HG03432 (cell line): ENCODE data around the gene UST.
"Not testable (repeated sequence)": the region's sequence is repeated elsewhere in the genome, so short reads cannot be mapped to it uniquely, and the experiment has no call there.

Experiments
- ATAC-seq: cut with Tn5 transposase; IDR thresholded peaks from one replicate; pipeline ENCODE4 v1.9.1; 2021; ENCODE audit warnings: mild to moderate bottlenecking, moderate library complexity; ENCODE audit not compliant: unreplicated experiment

UST gene

DNA sequence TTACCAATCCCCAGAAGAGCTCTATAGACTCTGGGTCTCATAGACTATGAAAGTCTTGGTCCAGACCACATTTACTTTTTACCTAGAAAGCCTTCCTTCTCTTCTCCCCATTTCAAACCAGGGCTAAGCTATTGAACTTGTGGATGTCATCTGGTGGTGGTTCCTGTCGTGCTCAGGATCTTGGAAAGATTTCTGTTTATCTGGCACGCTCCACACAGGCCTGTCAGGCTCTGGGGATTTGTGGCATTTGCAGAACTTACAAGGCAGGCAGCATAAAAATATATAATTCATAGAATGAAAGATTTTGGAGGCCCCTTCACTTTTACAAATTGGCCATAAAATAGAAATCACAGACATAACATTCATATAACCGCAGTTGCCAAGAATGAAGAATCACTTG lies 188.1 kb downstream of the UST start:
- no peak for ATAC-seq

DNA sequence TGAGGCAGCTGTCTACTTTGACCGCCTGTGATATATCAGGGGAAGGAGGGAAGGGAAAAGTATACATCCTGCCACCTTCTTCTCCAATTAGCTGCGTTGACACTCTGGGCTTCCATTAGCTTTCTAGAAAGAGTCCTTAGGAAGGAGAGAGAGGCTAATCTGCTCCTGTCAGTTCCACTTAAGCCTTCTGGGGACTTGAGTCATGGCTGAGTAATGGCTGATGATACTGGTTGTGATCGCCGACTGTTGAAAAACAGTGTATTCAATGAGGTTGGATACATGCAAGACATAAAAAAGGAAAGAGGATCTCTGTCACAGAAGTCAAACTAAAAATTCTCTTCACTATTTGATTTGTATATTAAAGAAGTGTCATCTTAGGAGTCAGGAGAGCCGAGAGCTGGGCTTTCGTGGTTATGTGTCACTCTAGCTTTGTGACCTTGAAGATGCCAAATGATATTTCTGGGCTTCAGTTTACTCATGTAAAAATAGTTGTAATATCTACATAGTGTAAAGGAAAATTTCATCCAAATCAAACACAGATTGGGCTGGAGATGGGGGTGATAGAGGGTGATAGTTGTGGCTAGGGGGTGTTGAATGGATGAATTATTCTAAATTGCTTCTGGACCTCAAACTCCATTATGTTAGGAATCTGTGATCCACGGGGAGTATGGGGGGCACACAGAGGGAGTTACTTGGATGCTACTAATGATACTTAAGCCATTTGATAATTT lies 189.0 kb downstream of the UST start:
- no peak for ATAC-seq

DNA sequence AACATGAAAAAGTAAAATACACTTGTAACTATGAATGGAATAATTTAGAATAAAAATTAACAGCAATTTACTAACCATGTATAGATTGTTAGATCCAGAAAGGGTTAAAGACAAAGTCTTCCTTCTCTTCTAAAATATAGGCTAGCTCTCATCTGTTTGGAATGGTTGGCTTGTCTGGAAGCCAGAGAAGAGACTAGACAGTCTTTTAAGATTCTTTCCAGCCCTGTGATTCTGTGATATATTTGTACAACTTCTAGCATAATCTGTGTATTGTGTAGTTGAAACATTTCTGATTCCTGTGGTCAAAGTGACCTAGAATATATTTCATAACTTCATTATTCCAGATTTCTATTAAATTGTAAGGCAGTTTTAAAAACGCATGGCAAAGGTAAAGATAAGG lies 196.6 kb downstream of the UST start:
- no peak for ATAC-seq

DNA sequence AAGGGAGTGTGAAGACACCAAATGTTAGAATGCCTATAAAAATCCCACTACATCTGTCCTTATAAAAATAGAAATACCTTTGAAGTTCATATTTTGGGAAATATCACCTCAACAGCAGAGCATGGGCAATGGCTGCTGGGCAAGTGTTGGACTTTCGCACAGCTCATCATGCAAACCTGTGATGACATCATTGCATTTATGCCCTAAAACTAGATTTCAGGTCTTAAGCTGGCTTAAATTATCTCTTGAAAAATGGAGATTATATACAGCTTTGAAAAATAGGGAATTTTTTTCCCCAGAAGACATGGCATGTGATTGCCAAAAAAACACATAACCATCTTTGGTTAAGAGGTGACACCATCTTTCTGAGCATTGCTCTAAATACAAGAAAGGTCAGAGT lies 197.8 kb downstream of the UST start:
- ATAC-seq: no peak

DNA sequence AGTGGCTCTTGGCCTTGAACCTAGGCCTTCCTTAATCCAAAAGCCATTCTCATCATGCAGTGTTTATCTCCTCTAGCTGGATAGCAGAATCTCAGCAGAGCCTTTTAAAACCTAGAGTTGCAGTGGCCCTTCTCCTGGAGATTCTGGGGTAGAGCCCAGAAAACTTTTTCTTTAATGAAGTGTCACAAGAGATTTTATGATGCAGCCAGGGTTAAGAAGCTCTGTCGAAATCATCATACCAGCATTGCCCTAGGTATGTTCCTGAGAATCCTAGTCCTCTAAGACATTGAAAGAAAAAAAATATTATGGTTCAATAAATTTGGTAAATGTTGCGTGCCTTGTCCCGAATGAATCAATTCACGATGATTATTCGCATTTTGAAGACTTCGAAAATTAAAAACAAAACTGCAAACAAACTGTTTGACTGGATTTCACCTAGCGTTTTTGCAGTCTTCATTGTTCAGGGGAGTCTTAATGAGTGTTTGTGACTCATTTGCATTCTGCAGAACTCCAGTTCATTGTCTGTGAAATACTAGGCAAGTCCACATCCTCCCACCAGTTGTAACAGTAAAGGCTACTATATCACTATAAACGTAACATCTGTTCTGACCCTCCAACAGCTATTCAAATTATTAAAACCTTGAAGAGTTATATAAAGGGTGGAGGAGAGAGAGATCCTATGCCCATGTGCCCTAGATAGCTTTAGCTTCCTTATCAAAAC lies 198.6 kb downstream of the UST start:
- no peak for ATAC-seq

DNA sequence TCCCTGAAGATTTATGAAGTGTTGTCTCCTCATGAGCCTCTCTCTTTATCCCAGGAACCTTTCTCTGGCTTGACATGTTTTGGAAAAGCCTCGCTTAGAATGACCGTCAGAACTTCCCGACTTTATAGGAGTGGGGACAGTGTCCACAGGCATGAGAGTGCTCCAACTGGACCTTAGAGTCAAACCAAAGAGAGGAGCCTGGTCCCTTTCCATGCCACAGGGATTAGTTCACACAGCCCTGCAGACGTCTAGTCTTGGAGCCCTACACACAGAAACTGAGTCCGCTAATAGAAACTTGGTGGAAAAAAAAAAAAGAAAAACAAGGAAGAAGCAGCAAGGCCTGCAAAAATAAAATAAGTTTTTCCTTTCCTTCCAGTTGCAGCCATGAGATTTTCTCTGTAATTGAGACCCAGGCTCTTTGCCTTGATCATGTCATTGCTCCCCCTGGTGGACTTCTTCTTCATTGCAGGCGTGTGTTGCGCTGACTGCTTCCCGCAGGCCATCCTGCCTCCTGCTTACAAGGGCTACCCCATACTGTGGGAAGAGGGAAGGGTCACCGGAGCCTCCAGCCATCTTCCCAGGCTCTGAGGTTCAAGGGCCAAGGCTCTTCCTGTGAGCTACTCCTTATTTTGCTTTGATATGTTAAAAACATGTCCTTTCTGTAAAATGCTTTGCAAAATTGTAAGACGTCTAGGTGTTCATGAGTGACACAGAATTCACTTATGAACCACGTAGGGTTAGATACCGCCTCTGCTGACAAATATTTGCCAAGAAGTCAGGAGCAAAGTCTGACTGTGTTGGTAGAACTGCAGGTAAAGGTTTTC lies 201.0 kb downstream of the UST start:
- peak; percentile 72 for ATAC-seq

DNA sequence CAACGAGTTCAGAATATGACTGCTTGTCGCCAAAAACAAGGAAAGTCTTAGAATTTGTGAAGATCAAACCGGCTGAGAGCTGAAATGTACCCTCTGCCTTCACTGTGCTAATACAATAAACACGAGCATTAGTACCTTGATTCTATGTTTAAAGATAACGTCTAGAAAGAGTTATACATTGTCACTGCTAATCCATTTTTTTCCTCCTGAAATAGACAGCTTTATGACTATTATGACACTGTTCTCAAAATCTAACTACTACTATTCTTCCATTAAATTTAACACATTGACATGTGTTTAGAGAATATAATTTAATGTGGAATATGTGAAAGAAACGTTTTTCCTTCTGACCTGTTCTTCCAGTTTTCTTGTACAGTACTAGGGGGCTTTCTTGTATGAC lies 204.8 kb downstream of the UST start:
- ATAC-seq: no peak

DNA sequence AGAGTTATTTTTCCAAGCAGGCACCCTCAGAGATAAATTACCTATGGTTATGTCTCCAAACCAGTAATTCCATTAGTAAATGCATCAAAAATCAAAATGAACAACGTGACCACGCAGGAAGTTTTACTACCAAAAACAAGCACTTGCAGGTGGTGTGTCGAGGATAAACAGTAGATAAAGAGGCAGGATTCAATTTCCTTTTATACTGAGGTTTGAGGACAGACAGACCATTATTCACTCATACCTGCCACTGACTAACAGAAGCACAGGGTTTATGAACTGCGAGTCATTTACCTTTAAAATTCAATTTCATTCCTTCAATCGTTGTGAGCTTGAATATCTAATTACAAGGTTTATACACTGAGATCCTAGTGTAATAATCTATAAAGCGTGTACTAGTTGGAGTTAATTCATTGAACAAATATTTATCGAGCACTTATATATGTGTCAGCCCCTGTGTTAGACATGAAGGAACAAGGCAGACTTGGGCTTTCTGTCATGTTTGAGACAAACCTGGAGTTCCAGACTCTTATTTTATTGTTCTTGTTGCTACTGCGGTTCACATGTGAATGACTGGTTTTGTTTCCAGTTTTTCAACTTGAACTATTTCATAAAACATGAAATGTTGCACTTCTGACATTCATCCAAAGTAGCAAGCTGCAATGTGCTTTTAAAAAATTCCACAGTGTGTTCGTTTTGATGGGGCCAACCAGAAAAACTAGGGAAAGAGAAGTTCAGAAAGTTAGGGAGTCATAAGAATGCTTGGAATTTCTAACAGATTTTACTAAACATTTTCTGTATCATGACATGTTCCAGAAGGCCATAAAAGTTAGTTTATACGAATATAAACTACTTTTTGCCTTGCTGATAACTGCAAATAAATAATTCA lies 205.6 kb downstream of the UST start:
- ATAC-seq: no peak

DNA sequence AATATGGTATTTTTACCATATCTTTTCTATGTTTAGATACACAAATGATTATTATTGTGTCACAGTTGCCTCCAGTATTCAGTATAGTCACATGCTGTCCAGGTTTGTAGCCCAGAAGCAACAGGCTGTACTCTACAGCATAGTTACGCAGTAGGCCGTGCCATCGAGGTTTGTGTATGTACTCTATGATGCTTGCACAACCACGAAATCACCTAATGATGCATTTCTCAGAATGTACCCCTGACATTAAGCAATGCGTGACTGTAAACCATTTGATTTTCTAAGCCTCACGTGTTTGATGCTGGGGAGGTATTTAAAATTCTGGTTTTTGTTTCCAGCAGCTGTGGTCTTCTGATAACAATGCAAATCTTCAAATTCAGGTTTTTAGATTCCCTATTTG lies 207.6 kb downstream of the UST start:
- ATAC-seq: no peak

DNA sequence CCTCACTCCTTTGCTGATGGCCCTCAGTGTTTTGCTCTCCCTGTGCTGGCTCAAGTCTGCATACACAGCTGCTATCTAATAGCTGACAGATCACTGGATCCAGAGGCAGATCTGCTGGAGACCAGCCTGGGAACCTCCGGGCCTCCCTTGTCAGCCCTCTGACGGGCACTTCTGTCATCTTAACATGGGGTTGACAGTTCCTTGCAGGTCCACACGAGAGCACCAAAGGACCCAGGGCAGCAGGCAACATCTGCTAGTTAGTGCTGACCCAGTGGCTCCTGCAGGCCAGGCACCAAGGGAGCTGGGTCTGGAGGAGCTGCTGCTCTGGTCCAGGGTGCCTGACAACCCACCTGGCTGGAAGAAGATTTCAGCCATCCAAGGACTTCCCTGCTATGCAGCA lies 208.1 kb downstream of the UST start:
- no peak for ATAC-seq

DNA sequence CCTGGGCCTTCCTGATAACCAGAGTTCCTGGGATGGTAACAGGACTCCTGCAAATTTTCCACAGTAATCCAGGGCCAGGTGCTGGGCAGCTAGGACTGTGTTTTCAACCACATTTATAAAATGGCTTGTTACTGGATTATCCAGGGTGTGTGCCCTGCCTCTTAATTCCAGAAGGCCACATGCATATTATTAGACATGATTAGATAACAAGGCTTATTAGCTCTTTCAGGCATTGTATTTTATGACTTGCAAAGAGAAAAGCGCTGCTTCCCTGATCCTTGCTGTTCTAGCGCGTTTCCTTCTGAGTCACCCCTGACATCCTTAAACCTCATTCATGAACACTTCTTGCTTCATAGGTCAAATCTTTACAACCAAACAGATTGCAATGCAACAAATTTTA lies 208.6 kb downstream of the UST start:
- ATAC-seq: no peak

DNA sequence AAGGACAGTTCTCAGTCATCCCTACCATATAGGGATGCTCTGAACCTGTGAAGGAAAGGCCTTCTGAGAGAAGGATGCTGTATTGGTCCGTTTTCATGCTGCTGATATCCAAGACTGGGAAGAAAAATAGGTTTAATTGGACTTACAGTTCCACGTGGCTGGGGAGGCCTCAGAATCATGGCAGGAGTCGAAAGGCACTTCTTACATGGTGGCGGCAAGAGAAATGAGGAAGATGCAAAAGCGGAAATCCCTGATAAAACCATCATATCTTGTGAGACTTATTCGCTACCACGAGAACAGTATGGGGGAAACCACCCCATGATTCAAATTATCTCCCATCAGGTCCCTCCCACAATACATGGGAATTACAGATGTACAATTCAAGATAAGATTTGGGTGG lies 209.3 kb downstream of the UST start:
- ATAC-seq: not testable (repeated sequence)

DNA sequence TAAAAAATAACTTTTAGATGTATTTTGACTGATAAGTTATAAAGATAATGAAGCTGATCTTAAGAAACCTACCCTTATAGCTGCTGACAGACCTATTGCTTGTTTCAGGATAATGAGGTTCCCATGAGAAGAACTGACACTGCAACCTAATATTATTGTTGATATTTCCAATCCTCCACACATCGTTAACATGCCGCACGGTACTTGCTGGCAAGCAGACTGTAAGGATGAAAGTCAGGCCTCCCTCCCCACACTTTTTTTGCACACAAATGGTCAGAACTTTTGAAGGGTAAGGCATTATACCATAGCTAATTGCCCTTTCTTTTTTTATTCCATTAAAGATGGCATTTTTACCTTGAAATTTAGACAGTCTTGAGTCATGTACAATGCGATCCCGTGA lies 210.9 kb downstream of the UST start:
- ATAC-seq: no peak

DNA sequence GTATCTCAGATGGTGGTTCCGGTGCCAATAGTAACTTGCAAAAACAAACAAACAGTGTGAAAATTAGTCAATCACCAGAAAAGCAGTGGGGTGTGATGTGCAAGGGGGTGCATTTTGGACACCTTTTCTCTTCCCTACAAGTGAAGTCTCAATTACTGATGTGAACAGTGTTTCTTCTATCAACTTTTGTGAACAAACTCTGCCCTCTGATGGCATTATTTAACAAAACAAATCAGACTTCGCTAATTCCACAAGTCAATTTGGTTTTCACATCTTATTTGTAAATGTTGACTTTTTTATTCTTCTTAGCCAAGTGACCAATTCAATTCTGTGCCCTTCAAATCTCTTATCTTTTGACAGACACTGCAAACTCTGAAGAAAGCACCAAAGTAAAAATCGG lies 212.2 kb downstream of the UST start:
- ATAC-seq: no peak

DNA sequence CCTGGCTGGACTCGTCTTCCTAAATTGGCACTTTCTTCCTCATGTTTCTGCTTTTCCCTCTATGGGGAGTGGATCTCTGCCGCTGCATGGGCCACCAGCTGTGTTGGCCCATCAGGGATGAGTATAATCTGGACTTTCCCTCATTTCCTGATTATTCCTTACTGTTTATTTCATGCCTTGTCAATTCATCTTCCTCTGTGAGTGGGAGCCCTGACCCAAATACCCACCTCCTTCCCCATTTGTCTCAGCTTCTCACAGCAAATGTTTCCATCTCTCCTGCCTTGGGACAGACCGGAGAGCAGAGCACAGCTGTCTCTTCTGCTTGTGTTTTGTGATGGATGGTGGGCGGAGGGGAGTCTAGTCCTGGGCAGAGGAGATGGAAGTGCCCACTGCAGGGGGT lies 212.7 kb downstream of the UST start:
- ATAC-seq: no peak

DNA sequence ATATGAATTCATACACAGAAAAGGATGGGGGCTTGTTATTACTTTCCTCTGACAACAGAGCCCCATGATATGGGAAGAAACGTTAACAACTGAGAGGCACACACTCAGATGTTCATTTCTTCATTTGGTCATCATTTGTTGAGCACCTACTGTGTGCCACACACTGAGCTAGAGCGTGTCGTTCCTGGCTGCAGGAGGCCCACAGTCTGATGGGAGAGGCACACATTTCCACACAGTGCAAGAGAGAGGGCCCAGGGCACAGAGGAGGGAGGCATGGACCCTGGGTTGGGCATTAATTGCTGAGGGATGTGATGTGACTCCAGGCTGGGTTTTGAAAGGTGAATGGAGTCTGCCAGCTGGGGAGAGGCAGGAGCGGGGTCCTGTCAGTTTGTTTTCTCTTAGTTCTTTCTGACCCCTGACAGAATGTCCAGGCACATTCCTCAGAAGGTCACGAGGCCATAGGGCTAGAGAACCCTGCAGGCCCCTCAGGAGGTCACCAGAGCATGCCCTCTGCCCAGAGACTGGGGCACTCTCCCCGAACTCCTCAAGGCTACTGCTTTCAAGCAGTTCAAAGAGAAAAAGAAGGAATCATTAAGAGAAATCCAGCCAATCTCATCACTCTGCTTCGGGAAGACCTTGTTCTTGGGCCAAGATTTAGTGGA lies 216.2 kb downstream of the UST start:
- ATAC-seq: no peak

DNA sequence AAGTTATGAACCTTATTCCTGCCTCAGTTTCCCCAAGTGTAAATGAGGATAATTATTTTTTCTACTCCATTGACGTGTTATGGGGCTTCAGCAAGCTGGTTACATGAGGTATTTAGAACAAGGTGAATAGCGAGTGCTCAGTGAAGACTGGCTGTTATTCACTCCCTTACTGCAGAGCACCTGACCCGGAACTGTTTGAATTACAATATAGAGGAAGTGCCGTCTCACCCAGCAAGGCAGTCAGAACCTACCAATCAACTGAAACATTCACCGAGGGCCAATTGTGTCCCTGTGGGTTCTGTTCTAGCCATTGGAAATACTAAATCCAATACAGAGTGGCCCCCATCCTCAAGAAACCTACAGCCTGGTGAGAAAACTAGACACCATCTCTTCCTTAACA lies 216.9 kb downstream of the UST start:
- ATAC-seq: no peak

DNA sequence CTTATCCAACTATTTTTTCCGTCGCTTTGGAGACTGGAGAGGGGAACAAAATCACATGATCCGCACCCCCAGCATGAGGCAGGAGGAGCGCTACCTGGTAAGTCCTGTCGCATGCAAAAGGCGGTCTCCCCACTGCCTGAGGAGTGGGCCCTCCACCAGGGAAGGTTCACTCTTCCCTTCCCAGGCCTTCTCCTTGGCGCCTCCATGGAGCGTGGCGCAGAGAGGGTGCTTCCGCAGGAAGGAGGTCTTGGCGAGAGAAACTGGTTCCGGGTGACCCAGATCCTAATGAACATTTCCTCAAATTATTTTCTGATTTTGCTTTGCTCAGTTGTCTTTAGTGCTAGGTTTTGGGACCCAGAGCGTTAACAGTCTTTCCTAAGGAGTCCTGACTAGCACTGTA lies 217.6 kb downstream of the UST start:
- ATAC-seq: no peak

DNA sequence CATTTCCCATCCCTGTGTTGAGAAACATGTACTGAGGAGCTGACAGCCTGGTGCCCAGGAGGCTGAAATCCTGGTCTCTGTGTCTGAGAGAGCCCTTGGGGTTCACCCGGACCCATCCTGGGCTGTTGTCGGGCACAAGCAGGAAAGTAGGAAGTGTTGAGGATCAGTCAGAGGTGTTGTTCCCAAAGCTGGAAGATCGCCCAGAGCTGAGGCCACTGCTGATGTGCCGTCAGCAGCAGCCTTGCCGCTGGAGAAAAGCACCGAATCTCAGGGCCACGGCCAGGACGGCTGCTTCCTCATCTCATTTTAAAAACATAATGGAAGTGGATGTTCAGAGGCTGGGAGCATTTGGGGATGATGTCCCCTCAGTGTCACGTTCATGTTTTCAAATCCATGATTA lies 218.5 kb downstream of the UST start:
- ATAC-seq: no peak

DNA sequence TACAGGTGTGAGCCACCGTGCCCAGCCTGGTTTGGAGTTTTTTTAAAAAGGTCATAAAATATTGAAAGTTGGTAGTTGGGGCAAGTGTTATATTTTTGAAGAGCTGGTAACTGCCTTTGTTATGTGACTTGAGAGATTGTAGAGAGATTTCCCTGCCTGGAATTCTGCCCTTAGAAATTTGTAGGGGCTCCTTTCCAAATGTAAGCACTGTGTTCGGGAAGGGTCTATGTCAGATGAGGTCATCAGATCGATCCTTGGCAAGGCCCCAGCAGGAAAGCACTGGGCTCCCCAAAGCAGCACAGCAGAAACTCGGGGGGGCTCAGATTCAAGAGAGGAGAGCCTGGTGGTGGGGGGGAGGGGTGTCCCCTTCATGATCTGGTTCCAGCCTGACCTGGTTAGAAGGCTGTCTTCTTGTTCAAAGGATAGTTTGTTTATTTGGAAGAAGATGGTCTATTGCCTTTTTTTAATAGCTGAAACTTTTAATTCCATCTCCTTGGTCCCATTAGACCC lies 220.2 kb downstream of the UST start:
- no peak for ATAC-seq
